ENCODE measurements around the gene SWT1. TPM values are rescaled to one million over a fixed set of nuclear protein-coding genes. Genes with fewer than 3 reads are reported as not detected.
"Not testable (repeated sequence)": the region's sequence is repeated elsewhere in the genome, so short reads cannot be mapped to it uniquely, and the experiment has no call there.

The SWT1 gene
- total and polyA plus RNA-seq, 9 of the 15 experiments (the other 6 are each of a cell fraction or from before 2014, with no cell fraction given), result 1.5 to 3.4 (median 2.3) TPM

DNA sequence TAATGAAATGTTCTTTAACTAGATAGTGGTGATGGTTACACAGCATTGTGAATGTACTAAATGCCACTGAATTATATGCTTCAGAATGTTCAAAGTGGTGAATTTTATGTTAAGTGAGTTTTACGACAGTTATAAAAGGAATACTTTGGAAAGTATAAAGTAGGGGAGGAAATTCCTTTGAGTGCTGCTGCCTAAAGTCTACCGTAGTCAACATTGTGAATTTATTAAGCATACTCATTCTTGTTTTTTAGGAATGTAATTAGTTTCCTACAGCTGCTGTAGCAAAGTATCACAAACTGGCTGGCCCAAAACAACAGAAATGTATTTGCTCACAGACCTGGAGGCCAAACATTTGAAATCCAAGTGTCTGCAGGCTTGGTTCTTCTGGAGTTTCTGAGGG, 73.0 kb downstream of the SWT1 start (continued):
- TF ChIP-seq HMGN3 (IDR thresholded peaks at IDR 0.05; ENCODE audit: borderline replicate concordance, extremely low read depth, insufficient read length, low read depth, low read length), result no peak

DNA sequence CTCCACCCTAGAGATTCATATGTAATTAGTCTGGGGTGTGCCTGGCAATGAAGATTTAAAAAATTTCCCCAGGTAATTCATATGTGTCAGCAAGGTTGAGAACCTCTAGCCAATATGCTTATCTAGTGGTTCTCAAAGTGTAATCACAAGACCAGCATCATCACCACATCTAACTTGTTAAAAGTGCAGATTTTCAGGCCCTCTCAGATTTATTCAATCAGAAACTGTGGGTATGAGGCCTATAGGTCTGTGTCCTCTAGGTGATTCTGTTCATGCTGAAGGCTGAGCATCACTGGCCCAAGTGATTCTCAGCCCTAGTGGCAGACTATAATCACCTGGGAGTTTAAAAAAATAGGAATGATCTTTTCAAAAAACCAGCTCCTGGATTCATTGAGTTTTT, 75.9 kb downstream of the SWT1 start:
- H3K36me3 ChIP-seq (ENCODE audit: control insufficient read depth, insufficient read depth, low read length), result no peaks in the 10 kb centered on the region
- H3K27me3 ChIP-seq (ENCODE audit: control insufficient read depth in 2 of 2, insufficient read depth in 2 of 2, low read length in 2 of 2), result no peaks in the 10 kb centered on the region
- ATAC-seq, result no peak
- in situ Hi-C loops (cut with MboI), result no loop called here
- H3K9me3 ChIP-seq (replicated peaks; ENCODE audit: control insufficient read depth, insufficient read depth, low read depth, low read length), result 0 out of 2 replicates have a peak, but pooled peaks cover 2% of the 10 kb centered on the region
- ChIA-PET CTCF (ENCODE audit: low intra/inter-chr PET ratio) (no interaction called here), POLR2A (no interaction called here)
- H3K9ac ChIP-seq (ENCODE audit: insufficient read depth in 1 of 2, low read depth in 2 of 2, low read length in 2 of 2), result no peak overlapping the region
- no peak for FAIRE-seq
- intact Hi-C loops (cut with micrococcal nuclease), result no loop called here
- no peaks in the 10 kb centered on the region for H3K9me1 ChIP-seq (ENCODE audit: control insufficient read depth, insufficient read depth, low read length)
- H3K4me3 ChIP-seq, result no peak overlapping the region
- no peak overlapping the region for H3K27ac ChIP-seq (ENCODE audit: extremely low read depth, low read depth, low read length)
- no TSS peak for BruUV-seq (replicated peaks)
- no peaks in the 10 kb centered on the region; a peak in 1 of 5 replicates for H3K4me1 ChIP-seq (replicated peaks in 1 of 2; ENCODE audit: control insufficient read depth in 2 of 2, insufficient read depth in 2 of 2, low read length in 2 of 2)
- TF ChIP-seq SOX6 (IDR thresholded peaks at IDR 0.05) (no peak), ZNF707 (CRISPR knock-in tag; conservative IDR thresholded peaks at IDR 0.05) (no peak), TAF1 (IDR thresholded peaks at IDR 0.05; ENCODE audit: control insufficient read depth, extremely low read depth, insufficient read depth, low read length, severe bottlenecking) (no peak), NCOA1 (IDR thresholded peaks at IDR 0.05; ENCODE audit: low read depth) (no peak), KDM1A (IDR thresholded peaks at IDR 0.05) (0 out of 4 replicates have a peak, but pooled peaks of 1 of the 2 experiments have one; percentile 14), POLR2AphosphoS5 (IDR thresholded peaks at IDR 0.05; ENCODE audit: control insufficient read depth, insufficient read depth, low read depth, low read length) (no peak)
- TF ChIP-seq, protein P1, sequence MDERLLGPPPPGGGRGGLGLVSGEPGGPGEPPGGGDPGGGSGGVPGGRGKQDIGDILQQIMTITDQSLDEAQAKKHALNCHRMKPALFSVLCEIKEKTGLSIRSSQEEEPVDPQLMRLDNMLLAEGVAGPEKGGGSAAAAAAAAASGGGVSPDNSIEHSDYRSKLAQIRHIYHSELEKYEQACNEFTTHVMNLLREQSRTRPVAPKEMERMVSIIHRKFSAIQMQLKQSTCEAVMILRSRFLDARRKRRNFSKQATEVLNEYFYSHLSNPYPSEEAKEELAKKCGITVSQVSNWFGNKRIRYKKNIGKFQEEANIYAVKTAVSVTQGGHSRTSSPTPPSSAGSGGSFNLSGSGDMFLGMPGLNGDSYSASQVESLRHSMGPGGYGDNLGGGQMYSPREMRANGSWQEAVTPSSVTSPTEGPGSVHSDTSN (CRISPR knock-in tag; IDR thresholded peaks at IDR 0.05; ENCODE audit: low read depth), result no peak
- TF ChIP-seq, protein P1 (tag; conservative IDR thresholded peaks at IDR 0.05; ENCODE audit: low read depth), result no peak
- H2AFZ ChIP-seq (ENCODE audit: low read depth, low read length), result no peak overlapping the region
- H4K20me1 ChIP-seq (replicated peaks; ENCODE audit: control insufficient read depth, insufficient read depth, low read length), result no peaks in the 10 kb centered on the region
- H3K79me2 ChIP-seq (ENCODE audit: control insufficient read depth, insufficient read depth, low read length), result no peaks in the 10 kb centered on the region
- no peak for DNase-seq (ENCODE audit: extremely low read depth in 1 of 4, low spot score in 3 of 4)
- H3K4me2 ChIP-seq (ENCODE audit: insufficient read depth, low read length), result no peak overlapping the region

DNA sequence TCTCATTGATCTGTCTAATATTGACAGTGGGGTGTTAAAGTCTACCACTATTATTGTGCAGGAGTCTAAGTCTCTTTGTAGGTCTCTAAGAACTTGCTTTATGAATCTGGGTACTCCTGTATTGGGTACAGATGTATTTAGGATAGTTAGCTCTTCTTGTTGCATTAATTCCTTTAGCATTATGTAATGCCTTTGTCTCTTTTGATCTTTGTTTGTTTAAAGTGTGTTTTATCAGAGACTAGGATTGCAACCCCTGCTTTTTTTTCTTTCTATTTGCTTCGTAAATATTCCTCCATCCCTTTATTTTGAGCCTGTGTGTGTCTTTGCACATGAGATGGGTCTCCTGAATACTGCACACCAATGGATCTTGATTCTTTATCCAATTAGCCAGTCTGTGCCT, 77.2 kb downstream of the SWT1 start:
- ATAC-seq; BruUV-seq (replicated peaks); POLR2A ChIA-PET: not testable (repeated sequence)

More for the DNA sequence above, 77.2 kb downstream of the SWT1 start:
- intact Hi-C loops (cut with micrococcal nuclease); H3K79me2 ChIP-seq (ENCODE audit: control insufficient read depth, insufficient read depth, low read length); H2AFZ ChIP-seq (ENCODE audit: low read depth, low read length); CTCF ChIA-PET (ENCODE audit: low intra/inter-chr PET ratio); H3K9me3 ChIP-seq (replicated peaks; ENCODE audit: control insufficient read depth, insufficient read depth, low read depth, low read length); H3K4me1 ChIP-seq (replicated peaks in 1 of 2; ENCODE audit: control insufficient read depth in 2 of 2, insufficient read depth in 2 of 2, low read length in 2 of 2); H3K36me3 ChIP-seq (ENCODE audit: control insufficient read depth, insufficient read depth, low read length); FAIRE-seq; H4K20me1 ChIP-seq (replicated peaks; ENCODE audit: control insufficient read depth, insufficient read depth, low read length); DNase-seq (ENCODE audit: extremely low read depth in 1 of 4, low spot score in 3 of 4); H3K4me3 ChIP-seq; H3K9ac ChIP-seq (ENCODE audit: insufficient read depth in 1 of 2, low read depth in 2 of 2, low read length in 2 of 2); H3K4me2 ChIP-seq (ENCODE audit: insufficient read depth, low read length); H3K27ac ChIP-seq (ENCODE audit: extremely low read depth, low read depth, low read length); H3K9me1 ChIP-seq (ENCODE audit: control insufficient read depth, insufficient read depth, low read length); in situ Hi-C loops (cut with MboI); H3K27me3 ChIP-seq (ENCODE audit: control insufficient read depth in 2 of 2, insufficient read depth in 2 of 2, low read length in 2 of 2): not testable (repeated sequence)
- 33% methylated on average over 1 of the region's 1 CpG for WGBS (ENCODE audit: insufficient coverage, low coverage, missing lambda C conversion rate)
